HG03064 (cell line): ENCODE data around the gene EML1.

ENCODE experiments used
- ATAC-seq: cut with Tn5 transposase; IDR thresholded peaks from one replicate; pipeline ENCODE4 v1.9.1; 2021; ENCODE audit warnings: low read depth; ENCODE audit not compliant: unreplicated experiment

Gene EML1, protein sequence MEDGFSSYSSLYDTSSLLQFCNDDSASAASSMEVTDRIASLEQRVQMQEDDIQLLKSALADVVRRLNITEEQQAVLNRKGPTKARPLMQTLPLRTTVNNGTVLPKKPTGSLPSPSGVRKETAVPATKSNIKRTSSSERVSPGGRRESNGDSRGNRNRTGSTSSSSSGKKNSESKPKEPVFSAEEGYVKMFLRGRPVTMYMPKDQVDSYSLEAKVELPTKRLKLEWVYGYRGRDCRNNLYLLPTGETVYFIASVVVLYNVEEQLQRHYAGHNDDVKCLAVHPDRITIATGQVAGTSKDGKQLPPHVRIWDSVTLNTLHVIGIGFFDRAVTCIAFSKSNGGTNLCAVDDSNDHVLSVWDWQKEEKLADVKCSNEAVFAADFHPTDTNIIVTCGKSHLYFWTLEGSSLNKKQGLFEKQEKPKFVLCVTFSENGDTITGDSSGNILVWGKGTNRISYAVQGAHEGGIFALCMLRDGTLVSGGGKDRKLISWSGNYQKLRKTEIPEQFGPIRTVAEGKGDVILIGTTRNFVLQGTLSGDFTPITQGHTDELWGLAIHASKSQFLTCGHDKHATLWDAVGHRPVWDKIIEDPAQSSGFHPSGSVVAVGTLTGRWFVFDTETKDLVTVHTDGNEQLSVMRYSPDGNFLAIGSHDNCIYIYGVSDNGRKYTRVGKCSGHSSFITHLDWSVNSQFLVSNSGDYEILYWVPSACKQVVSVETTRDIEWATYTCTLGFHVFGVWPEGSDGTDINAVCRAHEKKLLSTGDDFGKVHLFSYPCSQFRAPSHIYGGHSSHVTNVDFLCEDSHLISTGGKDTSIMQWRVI

DNA sequence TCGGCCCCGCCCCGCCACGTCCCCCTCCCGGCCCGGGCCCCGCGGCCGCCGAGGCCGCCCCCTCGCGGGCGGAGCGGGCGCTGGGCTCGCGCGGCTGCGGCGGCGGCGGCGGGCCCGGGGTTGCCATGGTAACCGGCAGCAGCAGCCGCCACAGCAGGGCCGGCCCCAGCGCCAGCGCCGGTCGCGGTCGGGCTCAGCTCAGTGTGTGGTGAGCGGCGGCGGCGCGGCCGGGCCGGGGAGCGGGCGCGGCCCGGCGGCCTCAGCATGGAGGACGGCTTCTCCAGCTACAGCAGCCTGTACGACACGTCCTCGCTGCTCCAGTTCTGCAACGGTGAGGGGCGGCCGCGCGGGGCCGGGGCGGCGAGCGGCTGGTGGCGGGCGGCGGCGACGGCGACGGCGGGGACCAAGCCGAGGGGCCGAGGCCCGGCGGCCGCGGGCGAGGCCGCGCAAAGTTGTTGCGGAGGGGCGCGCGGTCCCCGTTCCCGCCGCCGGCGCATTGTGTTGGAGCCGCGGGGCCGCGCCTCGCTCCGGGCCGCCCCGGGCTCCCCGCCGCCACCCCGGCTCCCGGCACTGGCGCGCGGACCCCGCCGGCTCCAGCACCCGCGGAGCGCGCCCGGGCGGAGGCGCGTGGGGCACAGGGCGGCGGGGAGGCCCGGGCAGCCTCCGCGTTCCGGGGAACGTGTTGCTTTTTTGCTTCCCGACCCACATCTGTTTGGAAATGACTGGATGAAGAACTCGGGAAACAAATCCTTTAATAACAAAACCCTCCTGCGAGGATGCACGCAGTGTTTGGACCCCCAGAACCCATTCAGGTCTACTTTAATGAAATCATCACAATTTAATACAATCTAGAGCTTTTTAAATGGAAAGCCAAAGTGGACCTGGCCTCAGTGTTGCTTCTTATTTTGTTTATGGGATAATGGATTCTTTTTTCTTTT, at the start of gene EML1:
EML1 (plus strand) TSS at position 201 of the 938 bp plus-strand sequence; CDS start at position 265, 64 bp downstream.
- peak; percentile 91 for ATAC-seq

DNA sequence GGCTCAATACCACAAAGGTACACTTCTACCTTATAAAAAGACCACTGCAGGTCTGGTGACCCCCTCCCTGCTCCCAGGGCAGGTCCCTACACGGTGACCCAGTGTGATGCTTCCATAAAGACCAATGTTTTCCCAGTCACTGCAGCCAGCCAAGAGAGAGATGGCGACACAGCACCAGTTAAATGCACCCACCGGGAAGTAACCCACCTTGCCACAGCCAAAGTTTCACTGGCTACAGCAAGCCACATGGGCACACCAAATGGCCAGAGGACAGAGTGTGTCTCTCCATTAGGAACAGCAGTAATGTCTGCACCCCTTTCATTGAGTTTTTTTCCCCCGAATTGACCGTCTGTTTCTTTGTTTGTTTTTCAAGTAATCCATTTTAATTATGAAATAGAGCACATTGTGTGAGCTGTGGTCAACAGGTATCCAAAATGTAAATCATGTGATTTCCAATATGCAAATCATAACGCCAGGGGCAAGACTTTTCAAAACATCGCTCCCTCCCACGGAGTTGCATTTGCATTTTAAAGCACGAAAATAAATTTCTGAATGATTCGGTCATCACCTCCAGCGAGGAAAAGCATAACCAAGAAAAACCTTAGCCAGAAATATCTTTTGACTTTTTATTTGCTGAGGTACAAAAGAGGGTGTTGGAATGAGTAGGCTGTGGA, 48.9 kb upstream of the EML1 start:
- ATAC-seq: no peak

DNA sequence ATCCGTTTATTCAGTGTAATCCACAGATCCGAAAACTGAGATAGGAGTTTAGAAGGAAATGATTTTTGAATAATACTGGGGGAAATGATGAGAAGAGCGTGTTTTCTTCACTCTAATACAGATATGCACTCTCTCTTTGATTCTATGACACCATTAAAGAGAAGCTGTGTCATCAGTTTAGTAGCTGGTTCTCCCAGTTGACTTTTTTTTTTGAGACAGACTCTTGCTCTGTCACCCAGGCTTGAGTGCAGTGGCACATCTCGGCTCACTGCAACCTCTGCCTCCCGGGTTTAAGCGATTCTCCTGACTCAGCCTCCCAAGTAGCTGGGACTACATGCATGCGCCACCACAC, 48.4 kb upstream of the EML1 start:
- no peak for ATAC-seq

DNA sequence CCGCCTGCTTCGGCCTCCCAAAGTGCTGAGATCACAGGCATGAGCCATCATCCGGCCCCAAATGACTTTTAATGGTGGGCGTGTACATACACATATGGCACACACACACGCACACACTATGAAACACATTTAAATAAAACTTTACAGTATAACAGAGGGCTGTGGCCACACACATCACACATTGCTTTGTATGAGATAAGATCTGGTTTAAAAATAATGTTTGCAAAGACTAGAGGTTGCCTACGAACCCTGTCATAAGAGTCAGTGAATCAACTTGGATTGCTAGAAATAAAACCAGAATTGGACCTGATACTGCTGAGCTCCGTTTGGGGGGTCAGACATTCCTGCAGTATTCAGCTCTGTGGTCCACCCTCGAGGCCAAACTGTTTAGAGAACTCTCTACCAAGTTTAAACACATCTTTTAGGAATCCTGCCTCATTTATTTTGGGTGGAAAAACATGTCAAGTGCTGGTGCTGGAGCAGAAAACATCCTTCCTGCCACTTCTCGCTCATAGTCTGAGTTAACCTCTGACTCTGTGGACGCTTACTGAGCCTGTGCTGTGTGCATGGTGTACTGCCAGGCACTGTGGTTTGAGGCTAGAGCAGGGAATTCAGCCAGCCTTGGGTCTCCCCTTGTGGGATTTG, 47.8 kb upstream of the EML1 start:
- ATAC-seq: no peak

DNA sequence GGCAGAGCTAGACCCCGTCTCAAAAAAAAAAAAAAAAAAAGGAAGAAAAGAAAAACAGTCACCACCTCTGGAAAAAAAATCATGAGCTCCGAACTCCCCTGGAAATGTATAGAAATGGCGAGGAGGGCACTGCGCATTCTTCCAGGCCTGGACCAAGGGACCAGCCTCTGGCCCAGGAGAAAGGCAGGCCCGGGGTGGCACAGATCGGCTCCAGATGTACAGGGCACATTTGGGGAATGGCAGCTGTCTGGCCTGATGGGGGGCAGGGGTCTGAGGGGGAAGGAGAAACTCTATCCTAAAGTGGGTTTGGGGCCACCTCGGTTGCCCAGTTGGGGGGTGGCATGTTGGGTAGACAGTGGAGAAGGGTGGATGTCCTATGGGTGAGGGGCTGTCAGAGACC, 46.0 kb upstream of the EML1 start:
- no peak for ATAC-seq

DNA sequence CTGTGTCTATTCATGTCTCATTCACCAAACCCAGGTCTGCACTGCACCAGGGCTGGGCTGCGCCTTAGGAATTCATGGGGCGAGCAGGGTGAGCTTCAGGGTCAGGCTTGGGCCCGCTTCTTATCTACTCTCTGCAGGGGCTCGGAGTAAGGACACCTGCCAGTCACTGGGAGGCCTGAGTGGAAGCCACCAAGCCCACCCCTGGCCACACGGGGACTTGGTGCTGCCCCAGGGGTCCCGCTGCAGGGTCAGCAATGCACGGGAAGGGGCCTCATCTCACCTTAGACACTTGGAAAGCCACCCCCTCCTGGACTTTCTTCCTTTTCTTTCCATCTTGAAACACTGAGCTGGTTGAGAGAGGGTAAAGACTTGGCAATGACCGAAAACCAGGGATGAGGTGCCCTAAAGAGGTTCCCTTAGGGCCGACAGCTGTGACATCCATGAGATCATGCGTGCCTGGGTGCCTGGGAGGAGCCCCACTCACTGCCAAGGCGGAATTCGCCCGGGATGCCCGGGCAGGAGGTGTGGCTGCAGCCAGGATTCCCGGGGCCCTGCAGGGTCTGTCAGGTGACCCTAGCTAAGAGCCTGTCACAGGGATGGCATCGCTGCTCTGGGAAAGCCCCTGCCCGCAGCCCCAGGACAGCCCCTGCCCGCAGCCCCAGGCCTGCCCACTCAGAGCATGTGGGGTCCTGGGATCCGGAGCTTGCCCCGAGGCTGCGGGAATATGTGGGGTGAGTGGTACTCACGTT, 45.5 kb upstream of the EML1 start:
- ATAC-seq: no peak

DNA sequence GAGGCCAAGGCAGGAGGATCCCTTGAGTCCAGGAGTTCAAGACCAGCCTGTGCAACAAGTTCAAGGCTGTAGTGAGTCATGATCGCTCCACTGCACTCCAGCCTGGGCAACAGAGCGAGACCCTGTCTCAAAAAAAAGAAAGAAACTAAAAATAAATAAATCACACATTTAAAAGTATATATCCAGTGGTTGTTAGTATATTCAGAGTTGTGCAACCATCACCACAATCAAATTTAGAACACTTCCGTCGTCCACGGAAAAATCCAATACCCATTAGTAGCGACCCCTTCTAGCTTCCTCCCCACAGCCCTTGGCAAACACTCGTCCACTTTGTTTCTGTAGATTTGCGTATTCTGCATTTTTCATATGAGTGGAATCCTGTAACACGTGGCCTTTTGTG, 44.7 kb upstream of the EML1 start:
- ATAC-seq: no peak

DNA sequence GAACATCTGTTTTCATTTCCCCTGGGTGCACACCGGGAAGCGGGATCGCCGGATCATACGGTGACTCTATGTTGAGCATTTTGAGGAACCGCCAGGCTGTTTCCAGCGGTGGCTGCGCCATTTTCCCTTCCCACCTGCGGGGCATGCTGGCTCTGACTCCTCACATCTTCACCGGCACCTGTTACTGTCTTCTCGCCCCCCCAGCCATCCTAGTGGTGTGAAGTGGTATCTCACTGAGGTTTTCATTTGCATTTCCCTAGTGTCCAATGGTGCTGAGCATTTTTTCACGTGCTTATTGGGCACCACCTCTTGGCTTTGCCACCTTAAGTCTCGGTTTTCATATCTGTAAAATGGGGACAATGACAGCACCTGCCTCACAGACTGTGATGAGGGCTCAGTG, 44.1 kb upstream of the EML1 start:
- no peak for ATAC-seq

DNA sequence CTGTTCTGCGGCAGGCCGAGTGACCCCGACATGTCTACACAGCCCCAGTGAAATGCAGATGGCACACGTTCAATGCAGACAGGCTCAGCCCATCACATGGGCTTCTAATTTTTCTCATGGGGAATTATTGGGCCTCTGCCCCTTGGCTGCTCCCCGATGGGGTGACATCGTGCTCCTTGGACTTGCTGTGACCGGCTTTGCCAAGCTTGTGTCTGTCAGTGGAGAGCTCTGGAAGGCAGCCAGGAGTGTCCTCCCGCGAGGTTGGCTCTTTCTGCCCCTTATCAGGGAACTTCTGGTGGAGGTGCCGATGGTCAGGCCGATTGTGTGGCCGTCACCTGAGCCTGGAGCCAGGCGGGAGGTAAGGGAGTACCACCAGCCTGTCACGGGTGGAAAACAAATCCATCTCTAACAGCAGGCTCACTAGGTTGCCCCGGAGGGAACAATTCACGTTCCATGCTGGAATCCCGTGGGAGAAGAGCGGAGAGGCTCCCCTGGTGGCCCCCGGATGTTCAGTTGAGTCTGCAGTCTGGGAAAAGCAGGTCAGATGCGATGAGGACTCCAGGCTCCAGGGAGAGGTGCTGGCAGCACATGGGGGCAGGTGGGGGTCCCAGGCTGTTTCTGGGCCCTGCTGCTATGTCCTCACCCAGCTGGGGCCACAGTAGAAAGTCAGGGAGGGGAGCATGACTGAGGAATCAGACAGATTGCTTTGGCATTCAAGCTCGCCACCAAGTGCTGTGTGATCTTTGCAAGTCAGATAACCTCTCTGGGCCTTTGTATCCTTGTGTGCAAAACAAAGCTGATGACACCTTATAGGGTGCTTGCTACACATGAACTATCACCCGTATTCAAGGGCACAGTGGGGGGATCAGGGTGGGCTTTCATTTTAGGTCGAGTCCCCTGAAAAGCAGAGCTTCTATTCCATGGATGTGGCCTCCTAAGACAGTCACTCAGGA, 43.2 kb upstream of the EML1 start:
- ATAC-seq: no peak

DNA sequence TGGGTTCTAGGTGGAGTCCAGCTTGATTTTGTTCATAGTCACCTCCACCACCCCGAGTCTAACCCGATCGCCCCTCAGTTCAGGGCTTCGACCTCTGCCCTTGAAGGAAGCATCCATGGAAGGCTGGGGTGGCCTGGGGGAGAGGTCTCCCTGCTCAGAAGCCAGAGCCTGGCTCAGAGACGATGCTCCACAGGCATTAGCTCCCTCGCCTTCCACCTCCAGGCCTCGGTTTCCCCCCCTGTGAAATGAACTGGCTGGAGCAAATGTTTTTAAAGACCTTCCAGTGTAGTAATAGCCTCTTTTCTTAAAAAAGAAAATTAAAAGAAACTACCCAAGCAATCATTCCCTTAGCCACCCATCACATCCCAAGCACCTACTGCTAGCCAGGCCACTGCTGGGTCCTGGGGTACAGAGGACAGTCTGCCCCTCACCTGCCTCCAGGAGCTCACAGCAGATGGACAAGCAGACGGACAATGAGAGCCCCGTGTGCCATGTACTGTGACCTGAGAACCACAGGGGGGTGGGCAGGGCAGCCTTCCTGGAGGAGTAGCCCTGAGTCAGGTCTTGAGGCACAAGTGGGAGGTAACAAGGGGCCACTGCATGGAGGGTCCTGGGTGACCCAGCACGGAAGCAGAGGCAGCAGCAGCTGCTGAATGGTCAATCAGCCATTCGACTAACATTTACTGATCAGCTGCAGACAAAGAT, 42.3 kb upstream of the EML1 start:
- ATAC-seq: no peak

DNA sequence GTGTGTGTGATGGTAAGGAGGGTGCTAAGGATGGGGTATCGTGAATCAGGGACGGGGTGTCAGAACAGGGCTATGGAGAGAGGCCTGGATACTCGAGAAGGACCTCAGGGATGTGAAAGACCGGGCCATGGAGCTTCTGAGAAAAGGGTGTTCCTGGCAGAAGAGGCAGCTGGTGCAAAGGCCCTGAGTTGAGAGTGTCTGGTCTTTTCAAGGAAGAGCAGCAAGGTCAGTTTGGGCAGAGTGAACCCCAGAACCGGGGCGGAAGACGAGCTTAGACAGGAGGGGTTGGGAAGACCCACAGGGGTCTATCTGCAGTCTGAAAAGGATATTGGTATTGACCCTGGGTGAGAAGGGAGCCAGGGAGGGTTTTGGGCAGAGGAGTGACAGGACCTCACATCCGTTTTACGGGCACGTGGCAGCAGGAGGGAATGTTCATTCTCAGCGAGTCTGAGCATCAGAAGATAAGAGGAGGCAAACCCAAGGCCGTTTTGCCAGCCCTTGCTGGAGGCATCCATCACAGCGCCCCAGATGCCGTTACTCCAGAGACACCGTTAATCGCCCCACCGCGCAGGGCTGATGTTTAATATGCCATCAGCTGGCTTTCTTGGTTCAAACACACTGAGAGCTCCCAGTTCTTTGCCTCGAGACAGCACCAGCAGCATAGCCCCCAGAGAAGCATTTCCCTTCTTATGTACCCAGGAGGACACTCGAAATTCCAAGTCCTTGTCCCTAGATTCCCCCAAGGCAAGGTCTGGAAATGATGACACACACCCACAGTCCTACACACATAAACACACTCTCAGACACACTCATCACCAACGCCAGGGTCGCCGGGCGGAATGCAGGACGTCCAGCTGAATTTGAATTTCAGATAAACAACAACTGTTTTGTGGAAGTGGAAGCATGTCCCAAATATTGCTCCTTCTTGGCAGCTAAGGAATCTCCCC, 41.4 kb upstream of the EML1 start:
- ATAC-seq: no peak

DNA sequence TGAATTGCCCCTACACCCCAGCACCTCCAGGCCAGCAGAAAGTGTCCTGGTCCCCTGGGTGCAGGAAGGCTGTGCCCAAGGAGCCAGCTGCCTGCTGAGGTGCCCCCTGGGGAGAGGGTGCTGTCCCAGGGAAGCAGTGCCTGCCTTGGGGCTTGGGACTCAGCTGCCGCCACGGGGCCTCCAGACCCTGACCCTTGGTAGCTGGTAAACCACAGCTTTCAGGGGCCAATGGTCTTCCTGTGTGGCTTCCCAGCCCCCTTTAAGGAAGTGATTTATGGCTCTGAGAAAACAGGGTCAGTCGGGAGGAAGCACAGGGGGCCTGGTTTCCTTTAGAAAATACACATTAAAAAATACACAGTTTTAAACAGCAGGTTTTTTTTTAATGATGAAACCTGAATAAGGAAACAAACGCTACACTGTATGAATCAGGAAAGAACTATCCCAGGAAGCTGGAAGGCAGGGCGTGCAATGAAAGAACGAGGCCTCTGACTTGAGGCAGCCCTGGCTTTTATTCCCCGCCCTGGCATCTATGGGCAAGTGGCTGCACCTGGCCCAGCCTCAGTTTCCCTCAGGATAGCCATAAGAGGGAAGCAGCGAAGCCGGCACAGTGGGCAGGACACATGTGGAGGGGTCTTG, 40.6 kb upstream of the EML1 start:
- ATAC-seq: no peak

DNA sequence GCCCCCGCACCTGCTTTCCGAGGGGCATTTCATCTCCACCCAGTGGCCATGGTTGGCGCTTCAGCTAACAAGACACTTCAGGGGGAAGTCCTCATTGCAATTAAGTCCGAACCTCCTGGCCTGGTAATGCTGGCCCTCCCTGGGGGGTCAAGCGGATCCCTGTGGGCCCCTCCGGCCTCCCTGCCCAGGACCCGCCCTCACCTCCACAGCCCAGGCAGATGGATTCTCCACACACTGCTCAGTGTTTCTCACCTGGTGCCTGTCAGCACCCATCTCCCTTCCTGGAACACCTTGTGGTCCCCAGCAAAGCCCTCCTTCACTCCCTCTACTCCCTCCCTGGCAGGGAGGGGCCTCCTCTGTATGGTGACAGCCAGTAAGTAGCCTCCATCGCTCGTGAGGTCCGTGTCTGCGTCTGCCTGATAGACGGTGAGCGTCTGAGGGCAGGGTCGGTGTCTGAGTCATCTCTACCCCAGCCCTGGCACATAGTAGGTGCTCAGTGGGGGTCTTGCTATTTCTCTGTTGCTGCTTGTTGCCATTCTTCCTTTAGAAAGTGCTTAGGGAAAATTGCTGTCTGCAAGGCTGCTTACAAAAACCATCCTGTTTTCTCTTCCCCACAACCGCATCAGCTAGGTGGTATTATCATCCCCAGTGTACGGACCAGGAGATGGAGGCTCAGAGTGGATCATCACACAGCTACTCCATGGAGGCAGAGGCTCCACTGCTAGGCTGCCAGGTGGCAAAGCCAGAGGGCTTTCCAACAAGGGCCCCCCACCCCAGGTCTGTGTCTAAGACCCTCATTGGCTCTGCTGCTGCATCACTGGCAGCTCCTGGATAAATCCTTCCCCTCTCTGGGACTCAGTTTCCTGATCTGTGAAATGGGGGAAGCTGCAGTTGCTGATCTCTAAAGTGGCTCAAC, 39.7 kb upstream of the EML1 start:
- no peak for ATAC-seq

DNA sequence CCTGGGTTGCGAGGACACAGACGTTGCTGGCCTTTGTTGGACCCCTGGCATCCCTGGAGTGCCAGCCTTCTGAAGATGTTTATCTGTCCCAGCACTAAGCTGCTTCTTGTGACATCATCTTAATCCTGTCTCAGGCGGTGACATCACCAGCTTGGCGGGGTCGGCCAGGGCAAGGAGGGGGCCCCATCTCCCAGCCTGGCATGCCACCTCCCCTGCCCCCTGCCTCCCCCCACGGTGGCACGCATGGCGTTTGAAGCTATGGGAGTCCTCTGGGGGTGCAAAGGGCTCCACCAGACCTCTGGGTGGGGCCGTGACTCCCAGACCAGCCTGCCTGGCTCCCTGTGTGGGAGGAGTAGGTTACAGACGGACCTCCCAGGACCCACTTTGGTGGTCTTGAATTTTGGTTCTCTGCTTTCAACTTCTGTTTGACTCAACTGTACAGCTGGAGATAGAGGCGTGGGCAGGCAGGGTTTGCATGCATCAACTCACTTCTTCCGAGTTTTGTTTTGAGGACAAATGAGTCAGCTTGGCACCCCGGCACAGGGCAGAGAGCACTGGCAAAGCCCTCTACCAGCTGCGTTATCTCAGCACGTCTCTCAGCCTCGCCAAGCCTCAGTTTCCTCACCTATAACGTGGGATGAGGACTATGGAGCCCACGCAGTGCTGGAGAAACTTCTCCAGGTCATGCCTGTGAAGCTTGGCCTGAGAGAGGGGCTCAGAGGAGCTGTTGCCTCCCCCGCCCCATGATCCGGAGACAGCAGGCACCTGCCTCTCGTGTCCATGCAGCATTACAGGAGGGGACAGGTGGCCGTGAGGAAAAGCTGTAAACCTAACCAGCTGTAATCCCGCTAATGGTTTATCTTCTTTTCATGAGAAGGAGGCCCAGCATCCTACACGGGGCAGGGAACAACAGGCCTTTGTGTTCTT, 38.8 kb upstream of the EML1 start:
- ATAC-seq: no peak
